ENCODE results near the gene NR4A1. TPM values are rescaled to one million over a fixed set of nuclear protein-coding genes. Genes with fewer than 3 reads are reported as not detected.

Gene NR4A1
- total RNA-seq, 1 donor = 33.1 TPM

- DNase-seq (ENCODE audit: low read depth in 2 of 3, low spot score in 2 of 3) = no peak
Measured at GRCh38 chr12:52038447-52038846, 12.8 kb upstream of the NR4A1 start.

GRCh38 chr12:52041035-52041434, 10.2 kb upstream of the NR4A1 start:
- no peak for DNase-seq (ENCODE audit: low read depth in 2 of 3, low spot score in 2 of 3)

GRCh38 chr12:52041695-52042123, 9.5 kb upstream of the NR4A1 start:
- peak in 2 of 3 donors; percentile 79 to 85 for DNase-seq (ENCODE audit: low read depth in 2 of 3, low spot score in 2 of 3)

- DNase-seq (ENCODE audit: low read depth in 2 of 3, low spot score in 2 of 3) = no peak
Measured at GRCh38 chr12:52042706-52043385, 8.4 kb upstream of the NR4A1 start.

GRCh38 chr12:52043386-52044212, 7.6 kb upstream of the NR4A1 start:
- DNase-seq (ENCODE audit: low read depth in 2 of 3, low spot score in 2 of 3) = no peak

- no peak for DNase-seq (ENCODE audit: low read depth in 2 of 3, low spot score in 2 of 3)
Measured at GRCh38 chr12:52044292-52044983, 6.8 kb upstream of the NR4A1 start.

- DNase-seq (ENCODE audit: low read depth in 2 of 3, low spot score in 2 of 3) = peak in 1 of 3 donors; percentile 54
Measured at GRCh38 chr12:52045794-52046199, 5.4 kb upstream of the NR4A1 start.

- no peak for DNase-seq (ENCODE audit: low read depth in 2 of 3, low spot score in 2 of 3)
Measured at GRCh38 chr12:52046859-52047258, 4.4 kb upstream of the NR4A1 start.

- DNase-seq (ENCODE audit: low read depth in 2 of 3, low spot score in 2 of 3) = no peak
Measured at GRCh38 chr12:52049286-52049685, 2.0 kb upstream of the NR4A1 start.

GRCh38 chr12:52049688-52050087, 1.6 kb upstream of the NR4A1 start:
- DNase-seq (ENCODE audit: low read depth in 2 of 3, low spot score in 2 of 3) = no peak

- DNase-seq (ENCODE audit: low read depth in 2 of 3, low spot score in 2 of 3) = peak in 2 of 3 donors; percentile 45 to 49
Measured at GRCh38 chr12:52050116-52050757, 1.0 kb upstream of the NR4A1 start.

- no peak for DNase-seq (ENCODE audit: low read depth in 2 of 3, low spot score in 2 of 3)
Measured at GRCh38 chr12:52052468-52053186, 1.4 kb downstream of the NR4A1 start.

GRCh38 chr12:52053536-52054209, 2.4 kb downstream of the NR4A1 start:
- no peak for DNase-seq (ENCODE audit: low read depth in 2 of 3, low spot score in 2 of 3)

GRCh38 chr12:52054231-52054832, 3.1 kb downstream of the NR4A1 start:
- no peak for DNase-seq (ENCODE audit: low read depth in 2 of 3, low spot score in 2 of 3)

- DNase-seq (ENCODE audit: low read depth in 2 of 3, low spot score in 2 of 3) = no peak
Measured at GRCh38 chr12:52054833-52055730, 3.8 kb downstream of the NR4A1 start.

GRCh38 chr12:52055731-52056711, 4.8 kb downstream of the NR4A1 start:
- DNase-seq (ENCODE audit: low read depth in 2 of 3, low spot score in 2 of 3) = no peak
